Panc1 (cell line): ENCODE results near the gene CACNB1. TPM values are rescaled to one million over a fixed set of nuclear protein-coding genes. Genes with fewer than 3 reads are reported as not detected.

Source experiments
- ATAC-seq: fragments of 200-7000 bp; cut with Tn5 transposase; 2 replicates; pipeline ENCODE4 v1.9.1; 2020; ENCODE audit warnings: mild to moderate bottlenecking, moderate library complexity
- BruUV-seq: library from RNA; stranded (reverse); fragments of 400-500 nt; replicated peaks from 2 replicates; lab custom pipeline; 2021; lab: Mats Ljungman, UMichigan
- CTCF ChIA-PET: fragments of 300-600 bp; sonication (Branson Sonifier 250); formaldehyde crosslinking; loops from one replicate; lab custom pipeline; 2022; ENCODE audit warnings: antibody characterized with exemption; lab: Charles Lee
- POLR2A ChIA-PET: fragments of 300-600 bp; sonication (Branson Sonifier 250); formaldehyde crosslinking; loops from one replicate; lab custom pipeline; 2022; ENCODE audit warnings: antibody characterized with exemption; lab: Charles Lee
- DNase-seq: peaks from one replicate; pipeline ENCODE4 v3.0.0-alpha.2; 2010; ENCODE audit warnings: low read depth, low spot score
- H3K27ac ChIP-seq: 2 replicates; pipeline ENCODE4 v1.5.1; 2011; ENCODE audit warnings: mild to moderate bottlenecking, low read length, inconsistent platforms
- H3K27me3 ChIP-seq: fragments of 200-500 bp; sonication (Bioruptor generic); 2 replicates; pipeline ENCODE4 v1.6.0; 2014; ENCODE audit warnings: low read length, inconsistent platforms; ENCODE audit not compliant: control insufficient read depth, insufficient read depth
- H3K36me3 ChIP-seq: fragments of 200-500 bp; sonication (Bioruptor generic); 2 replicates; pipeline ENCODE4 v1.5.1; 2014; ENCODE audit warnings: inconsistent platforms, mild to moderate bottlenecking, low read length, moderate library complexity; ENCODE audit not compliant: control insufficient read depth, insufficient read depth
- H3K4me1 ChIP-seq: 2 replicates; pipeline ENCODE4 v1.5.1; 2011; ENCODE audit warnings: inconsistent platforms, mild to moderate bottlenecking, low read length, moderate library complexity; ENCODE audit not compliant: control insufficient read depth, insufficient read depth
- H3K4me3 ChIP-seq, 2 experiments: 2 replicates each; pipeline ENCODE4 v1.5.1; 2011 to 2012; ENCODE audit warnings: low read depth in 2 of 2, low read length in 2 of 2, mild to moderate bottlenecking in 2 of 2, inconsistent platforms in 1 of 2, moderate library complexity in 1 of 2
- H3K9me3 ChIP-seq: fragments of 200-500 bp; sonication (Bioruptor generic); 2 replicates; pipeline ENCODE4 v1.5.1; 2014; ENCODE audit warnings: low read depth, mild to moderate bottlenecking, inconsistent platforms, low read length, moderate library complexity; ENCODE audit not compliant: control insufficient read depth, insufficient read depth
- POLR2AphosphoS5 ChIP-seq: IDR thresholded peaks from 2 replicates; pipeline ENCODE4 v1.6.1; 2012; ENCODE audit warnings: mild to moderate bottlenecking, low read depth, low read length, moderate library complexity
- SIN3A ChIP-seq: IDR thresholded peaks from 2 replicates; pipeline ENCODE4 v1.6.1; 2012; ENCODE audit warnings: low read depth, mild to moderate bottlenecking, low read length, moderate library complexity, borderline replicate concordance; ENCODE audit not compliant: insufficient read depth
- TCF7L2 ChIP-seq: IDR thresholded peaks from 2 replicates; pipeline ENCODE4 v1.6.1; 2011; ENCODE audit warnings: mild to moderate bottlenecking, low read depth, low read length, inconsistent platforms
- in situ Hi-C: cut with HindIII; loops from 2 replicates; pipeline ENCODE4 v1.10.0; 2016; ENCODE audit warnings: low sequenced_read_pairs, low pct_unique_long_range_greater_than_20kb
- intact Hi-C: fragments of 100-400 bp; cut with micrococcal nuclease; formaldehyde crosslinking; loops from one replicate; pipeline ENCODE4 v1.10.0; 2022; ENCODE audit not compliant: unreplicated experiment
- total RNA-seq: library from RNA; stranded (reverse); gene quantifications from one replicate; pipeline ENCODE4 v1.2.1, GENCODE V29; 2021; ENCODE audit not compliant: unreplicated experiment
- TF ChIP-seq, protein P1 (sequence below), 2 experiments: IDR thresholded peaks; 2 replicates each; pipeline ENCODE4 v1.6.1; 2011 to 2012; ENCODE audit warnings: low read depth in 2 of 2, control low read depth in 1 of 2, low read length in 1 of 2, mild to moderate bottlenecking in 1 of 2, moderate library complexity in 1 of 2; ENCODE audit not compliant: insufficient read depth in 1 of 2
- TF ChIP-seq, protein P2 (sequence below): fragments of 450-650 bp; IDR thresholded peaks from 2 replicates; pipeline ENCODE4 v1.5.1; 2017; ENCODE audit warnings: mild to moderate bottlenecking

The CACNB1 gene
- total RNA-seq, 1 experiment from 2014 or later = 14.9 TPM

DNA sequence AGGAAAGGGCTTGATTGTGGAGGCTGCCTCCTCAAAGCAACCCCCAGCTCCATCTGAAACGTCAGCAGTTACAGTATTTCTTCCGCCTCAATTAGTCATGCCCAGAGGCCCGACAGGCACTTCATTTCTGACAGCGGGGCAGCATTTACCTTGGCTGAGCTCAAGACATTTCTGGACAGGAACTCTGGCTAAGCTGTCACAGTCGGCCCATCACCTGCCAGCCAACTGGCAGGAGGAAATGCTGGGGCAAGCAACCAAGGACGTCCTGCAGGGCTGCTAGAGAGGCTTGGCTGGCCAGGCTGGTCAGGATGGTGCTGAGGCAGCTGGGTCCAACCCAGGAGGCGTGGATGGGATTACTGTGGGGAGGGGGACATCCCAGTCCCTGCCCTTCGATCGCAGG, 73.8 kb downstream of the CACNB1 start:
- Histone ChIP-seq H3K4me3 (no peak overlapping the region), H3K27ac (no peak overlapping the region), H3K27me3 (no peaks in the 10 kb centered on the region), H3K36me3 (no peaks in the 10 kb centered on the region), H3K4me1 (no peaks in the 10 kb centered on the region), H3K9me3 (no peaks in the 10 kb centered on the region)
- intact Hi-C loops (no loop called here), in situ Hi-C loops (no loop called here)
- TF ChIP-seq POLR2AphosphoS5 (no peak), SIN3A (no peak), TCF7L2 (no peak)
- TF ChIP-seq, protein P1, sequence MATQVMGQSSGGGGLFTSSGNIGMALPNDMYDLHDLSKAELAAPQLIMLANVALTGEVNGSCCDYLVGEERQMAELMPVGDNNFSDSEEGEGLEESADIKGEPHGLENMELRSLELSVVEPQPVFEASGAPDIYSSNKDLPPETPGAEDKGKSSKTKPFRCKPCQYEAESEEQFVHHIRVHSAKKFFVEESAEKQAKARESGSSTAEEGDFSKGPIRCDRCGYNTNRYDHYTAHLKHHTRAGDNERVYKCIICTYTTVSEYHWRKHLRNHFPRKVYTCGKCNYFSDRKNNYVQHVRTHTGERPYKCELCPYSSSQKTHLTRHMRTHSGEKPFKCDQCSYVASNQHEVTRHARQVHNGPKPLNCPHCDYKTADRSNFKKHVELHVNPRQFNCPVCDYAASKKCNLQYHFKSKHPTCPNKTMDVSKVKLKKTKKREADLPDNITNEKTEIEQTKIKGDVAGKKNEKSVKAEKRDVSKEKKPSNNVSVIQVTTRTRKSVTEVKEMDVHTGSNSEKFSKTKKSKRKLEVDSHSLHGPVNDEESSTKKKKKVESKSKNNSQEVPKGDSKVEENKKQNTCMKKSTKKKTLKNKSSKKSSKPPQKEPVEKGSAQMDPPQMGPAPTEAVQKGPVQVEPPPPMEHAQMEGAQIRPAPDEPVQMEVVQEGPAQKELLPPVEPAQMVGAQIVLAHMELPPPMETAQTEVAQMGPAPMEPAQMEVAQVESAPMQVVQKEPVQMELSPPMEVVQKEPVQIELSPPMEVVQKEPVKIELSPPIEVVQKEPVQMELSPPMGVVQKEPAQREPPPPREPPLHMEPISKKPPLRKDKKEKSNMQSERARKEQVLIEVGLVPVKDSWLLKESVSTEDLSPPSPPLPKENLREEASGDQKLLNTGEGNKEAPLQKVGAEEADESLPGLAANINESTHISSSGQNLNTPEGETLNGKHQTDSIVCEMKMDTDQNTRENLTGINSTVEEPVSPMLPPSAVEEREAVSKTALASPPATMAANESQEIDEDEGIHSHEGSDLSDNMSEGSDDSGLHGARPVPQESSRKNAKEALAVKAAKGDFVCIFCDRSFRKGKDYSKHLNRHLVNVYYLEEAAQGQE (IDR thresholded peaks at IDR 0.05; ENCODE audit: insufficient read depth in 1 of 2, low read depth in 2 of 2, low read length in 1 of 2) = no peak
- TF ChIP-seq, protein P2, sequence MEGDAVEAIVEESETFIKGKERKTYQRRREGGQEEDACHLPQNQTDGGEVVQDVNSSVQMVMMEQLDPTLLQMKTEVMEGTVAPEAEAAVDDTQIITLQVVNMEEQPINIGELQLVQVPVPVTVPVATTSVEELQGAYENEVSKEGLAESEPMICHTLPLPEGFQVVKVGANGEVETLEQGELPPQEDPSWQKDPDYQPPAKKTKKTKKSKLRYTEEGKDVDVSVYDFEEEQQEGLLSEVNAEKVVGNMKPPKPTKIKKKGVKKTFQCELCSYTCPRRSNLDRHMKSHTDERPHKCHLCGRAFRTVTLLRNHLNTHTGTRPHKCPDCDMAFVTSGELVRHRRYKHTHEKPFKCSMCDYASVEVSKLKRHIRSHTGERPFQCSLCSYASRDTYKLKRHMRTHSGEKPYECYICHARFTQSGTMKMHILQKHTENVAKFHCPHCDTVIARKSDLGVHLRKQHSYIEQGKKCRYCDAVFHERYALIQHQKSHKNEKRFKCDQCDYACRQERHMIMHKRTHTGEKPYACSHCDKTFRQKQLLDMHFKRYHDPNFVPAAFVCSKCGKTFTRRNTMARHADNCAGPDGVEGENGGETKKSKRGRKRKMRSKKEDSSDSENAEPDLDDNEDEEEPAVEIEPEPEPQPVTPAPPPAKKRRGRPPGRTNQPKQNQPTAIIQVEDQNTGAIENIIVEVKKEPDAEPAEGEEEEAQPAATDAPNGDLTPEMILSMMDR = no peak
- BruUV-seq = no TSS peak
- ChIA-PET POLR2A (no interaction called here), CTCF (no interaction called here)
- DNase-seq (no peak), ATAC-seq (no peak)

Other genes starting within 250 kb of the CACNB1 start
- gene FBXO47, start 230.3 kb downstream of the CACNB1 start, total RNA-seq = not detected
- not detected for gene PLXDC1, start 46.0 kb downstream of the CACNB1 start, total RNA-seq
- gene ARL5C, start 31.5 kb downstream of the CACNB1 start, total RNA-seq = not detected
- 971 TPM for gene RPL19, start 2.6 kb upstream of the CACNB1 start, total RNA-seq
- 0.08 TPM for gene STAC2, start 28.3 kb upstream of the CACNB1 start, total RNA-seq
- gene FBXL20, start 204.0 kb upstream of the CACNB1 start, total RNA-seq = 9.9 TPM